BE2C (cell line): ENCODE measurements around the gene PMIS2.

ENCODE experiments used
- DNase-seq: peaks from one replicate; pipeline ENCODE4 v3.0.0-alpha.2; 2020
- H3K27me3 ChIP-seq: fragments of 250-450 bp; sonication (Bioruptor Pico); 2 replicates; pipeline ENCODE4 v1.5.1; 2020; ENCODE audit warnings: mild to moderate bottlenecking
- H3K36me3 ChIP-seq: fragments of 250-450 bp; sonication (Bioruptor Pico); 2 replicates; pipeline ENCODE4 v1.5.1; 2020; ENCODE audit warnings: mild to moderate bottlenecking
- H3K4me1 ChIP-seq: fragments of 250-450 bp; sonication (Bioruptor Pico); 2 replicates; pipeline ENCODE4 v1.5.1; 2020
- H3K4me3 ChIP-seq: 2 replicates; pipeline ENCODE4 v1.5.1; 2011; ENCODE audit warnings: low read depth, low read length
- H3K9me3 ChIP-seq: fragments of 250-450 bp; sonication (Bioruptor Pico); 2 replicates; pipeline ENCODE4 v1.5.1; 2020
- TF ChIP-seq, protein P1 (sequence below): IDR thresholded peaks from 2 replicates; pipeline ENCODE4 v1.5.1; 2012; ENCODE audit warnings: mild to moderate bottlenecking, low read depth, low read length

PMIS2 gene

DNA sequence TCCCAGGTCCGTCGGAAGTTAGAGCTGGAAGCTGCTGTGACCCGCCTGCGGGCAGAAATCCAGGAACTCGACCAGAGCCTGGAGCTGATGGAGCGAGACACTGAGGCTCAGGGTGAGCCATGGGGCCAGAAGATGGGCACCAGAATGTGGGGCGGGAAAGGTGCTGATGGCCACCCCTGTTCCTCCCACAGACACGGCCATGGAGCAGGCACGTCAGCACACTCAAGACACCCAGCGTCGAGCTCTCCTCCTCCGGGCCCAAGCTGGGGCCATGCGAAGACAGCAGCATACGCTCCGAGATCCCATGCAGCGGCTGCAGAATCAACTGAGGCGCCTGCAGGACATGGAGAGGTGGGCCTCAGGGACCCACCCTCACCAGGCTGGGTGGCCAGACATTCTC, 29.1 kb downstream of the PMIS2 start:
- Histone ChIP-seq H3K27me3 (no peaks in the 10 kb centered on the region), H3K4me1 (no peaks in the 10 kb centered on the region), H3K9me3 (no peaks in the 10 kb centered on the region), H3K4me3 (no peak overlapping the region), H3K36me3 (peaks cover 11% of the 10 kb centered on the region)
- DNase-seq = no peak
- TF ChIP-seq, protein P1, sequence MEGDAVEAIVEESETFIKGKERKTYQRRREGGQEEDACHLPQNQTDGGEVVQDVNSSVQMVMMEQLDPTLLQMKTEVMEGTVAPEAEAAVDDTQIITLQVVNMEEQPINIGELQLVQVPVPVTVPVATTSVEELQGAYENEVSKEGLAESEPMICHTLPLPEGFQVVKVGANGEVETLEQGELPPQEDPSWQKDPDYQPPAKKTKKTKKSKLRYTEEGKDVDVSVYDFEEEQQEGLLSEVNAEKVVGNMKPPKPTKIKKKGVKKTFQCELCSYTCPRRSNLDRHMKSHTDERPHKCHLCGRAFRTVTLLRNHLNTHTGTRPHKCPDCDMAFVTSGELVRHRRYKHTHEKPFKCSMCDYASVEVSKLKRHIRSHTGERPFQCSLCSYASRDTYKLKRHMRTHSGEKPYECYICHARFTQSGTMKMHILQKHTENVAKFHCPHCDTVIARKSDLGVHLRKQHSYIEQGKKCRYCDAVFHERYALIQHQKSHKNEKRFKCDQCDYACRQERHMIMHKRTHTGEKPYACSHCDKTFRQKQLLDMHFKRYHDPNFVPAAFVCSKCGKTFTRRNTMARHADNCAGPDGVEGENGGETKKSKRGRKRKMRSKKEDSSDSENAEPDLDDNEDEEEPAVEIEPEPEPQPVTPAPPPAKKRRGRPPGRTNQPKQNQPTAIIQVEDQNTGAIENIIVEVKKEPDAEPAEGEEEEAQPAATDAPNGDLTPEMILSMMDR = no peak

DNA sequence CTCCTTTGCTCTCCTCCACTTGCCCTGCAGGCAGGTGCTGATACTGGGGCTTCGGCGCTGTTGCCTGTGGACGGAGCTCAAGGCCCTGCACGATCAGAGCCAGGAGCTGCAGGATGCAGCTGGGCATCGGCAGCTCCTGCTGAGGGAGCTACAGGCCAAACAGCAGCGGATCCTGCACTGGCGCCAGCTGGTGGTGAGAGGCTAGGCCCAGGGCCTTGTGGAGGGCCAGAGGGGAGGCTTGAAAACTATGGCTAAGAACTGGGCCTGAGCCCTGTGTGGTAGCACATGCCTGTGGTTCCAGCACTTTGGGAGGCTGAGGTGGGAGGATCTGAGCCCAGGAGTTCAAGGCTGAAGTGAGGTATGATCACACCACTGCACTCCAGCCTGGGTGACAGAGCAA, 32.9 kb downstream of the PMIS2 start:
- no peaks in the 10 kb centered on the region for H3K9me3 ChIP-seq
- no peaks in the 10 kb centered on the region for H3K27me3 ChIP-seq
- H3K4me3 ChIP-seq = no peak overlapping the region
- peaks cover 11% of the 10 kb centered on the region for H3K36me3 ChIP-seq
- no peak for DNase-seq
- TF ChIP-seq, protein P1 = peak; percentile 25
- H3K4me1 ChIP-seq = no peaks in the 10 kb centered on the region

DNA sequence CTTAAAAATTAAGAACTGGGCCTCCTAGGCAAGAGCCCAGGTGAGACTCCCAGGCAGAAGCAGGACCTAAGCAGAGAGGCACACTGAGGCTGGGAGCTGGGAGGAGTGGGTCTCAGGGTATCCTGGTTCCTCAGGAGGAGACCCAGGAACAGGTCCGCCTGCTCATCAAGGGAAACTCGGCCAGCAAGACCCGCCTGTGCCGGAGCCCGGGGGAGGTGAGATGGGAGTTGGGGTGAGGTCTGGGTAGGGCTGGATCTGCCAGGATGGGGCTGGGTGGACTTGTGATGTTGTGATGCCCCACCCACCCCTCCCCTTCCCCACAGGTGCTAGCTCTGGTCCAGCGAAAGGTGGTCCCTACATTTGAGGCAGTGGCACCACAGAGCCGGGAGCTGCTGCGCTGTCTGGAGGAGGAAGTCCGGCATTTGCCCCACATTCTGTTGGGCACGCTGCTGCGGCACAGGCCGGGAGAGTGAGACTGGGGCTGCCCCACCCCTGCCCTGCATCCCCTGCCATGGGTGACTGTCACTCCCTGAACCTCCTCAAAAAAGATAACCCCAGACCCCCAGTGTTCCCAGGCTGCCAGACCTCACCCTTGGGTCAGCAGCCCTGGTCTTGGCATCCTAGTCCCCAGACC, 33.4 kb downstream of the PMIS2 start:
- no peaks in the 10 kb centered on the region for H3K27me3 ChIP-seq
- no peaks in the 10 kb centered on the region for H3K4me1 ChIP-seq
- no peak for DNase-seq
- H3K9me3 ChIP-seq = no peaks in the 10 kb centered on the region
- peaks cover 11% of the 10 kb centered on the region for H3K36me3 ChIP-seq
- TF ChIP-seq, protein P1 = no peak
- no peak overlapping the region for H3K4me3 ChIP-seq

DNA sequence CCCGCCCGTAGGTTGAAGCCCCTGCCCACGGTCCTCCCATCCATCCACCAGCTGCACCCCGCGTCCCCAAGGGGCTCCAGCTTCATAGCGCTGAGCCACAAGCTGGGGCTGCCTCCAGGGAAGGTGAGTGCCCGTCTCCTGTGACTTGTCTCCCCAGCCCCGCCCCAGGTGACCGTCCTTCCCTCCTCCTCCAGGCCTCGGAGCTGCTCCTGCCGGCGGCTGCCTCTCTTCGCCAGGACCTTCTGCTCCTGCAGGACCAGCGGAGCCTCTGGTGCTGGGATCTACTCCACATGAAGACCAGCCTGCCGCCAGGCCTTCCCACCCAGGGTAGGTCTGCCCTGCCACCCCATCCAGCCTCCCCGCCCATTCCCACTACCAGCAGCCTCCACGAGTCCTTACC, 34.0 kb downstream of the PMIS2 start:
- H3K36me3 ChIP-seq = peaks cover 8% of the 10 kb centered on the region
- H3K9me3 ChIP-seq = no peaks in the 10 kb centered on the region
- no peaks in the 10 kb centered on the region for H3K4me1 ChIP-seq
- no peak for DNase-seq
- no peak overlapping the region for H3K4me3 ChIP-seq
- TF ChIP-seq, protein P1 = no peak
- no peaks in the 10 kb centered on the region for H3K27me3 ChIP-seq

DNA sequence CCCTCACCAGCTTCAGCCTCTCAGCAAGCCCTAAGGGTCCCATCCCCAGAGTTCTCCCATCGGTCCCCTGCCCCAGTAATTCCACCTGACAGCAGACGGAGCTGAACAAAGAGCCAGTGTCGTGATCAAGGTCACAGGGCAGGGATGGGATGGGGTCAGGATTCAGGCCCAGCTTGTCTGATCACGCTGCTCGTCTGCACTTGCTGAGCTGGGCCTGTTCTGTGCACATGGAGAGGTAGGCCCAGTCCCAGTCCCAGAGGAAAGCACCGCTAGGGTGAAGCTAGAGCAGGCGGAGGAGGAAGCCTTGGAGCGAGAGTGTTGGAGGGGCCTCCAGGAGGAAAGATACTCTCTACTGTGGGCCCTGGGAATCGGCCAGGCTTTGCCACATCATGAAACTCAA, 35.7 kb downstream of the PMIS2 start:
- DNase-seq = no peak
- H3K27me3 ChIP-seq = no peaks in the 10 kb centered on the region
- H3K4me3 ChIP-seq = no peak overlapping the region
- no peaks in the 10 kb centered on the region for H3K9me3 ChIP-seq
- H3K4me1 ChIP-seq = no peaks in the 10 kb centered on the region
- TF ChIP-seq, protein P1 = no peak
- H3K36me3 ChIP-seq = no peaks in the 10 kb centered on the region

DNA sequence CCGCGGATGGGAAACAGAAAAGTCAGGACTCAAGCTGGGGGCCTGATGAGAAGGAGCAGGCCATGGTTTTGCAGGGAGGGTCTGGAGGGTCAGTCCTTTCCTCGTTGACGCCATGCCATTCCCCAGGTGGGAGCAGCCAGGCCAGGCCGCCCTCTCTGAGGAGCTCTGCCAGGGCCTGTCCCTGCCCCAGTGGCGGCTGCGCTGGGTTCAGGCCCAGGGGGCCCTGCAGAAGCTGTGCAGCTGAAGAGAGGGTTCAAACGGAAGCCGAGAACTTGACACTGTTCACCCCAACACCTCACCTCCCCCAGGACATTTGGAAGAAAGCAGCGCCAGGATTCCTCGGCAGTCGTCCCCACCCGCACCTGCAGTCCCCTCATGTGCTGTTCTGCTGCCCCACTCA, 36.8 kb downstream of the PMIS2 start:
- H3K4me1 ChIP-seq = no peaks in the 10 kb centered on the region
- H3K36me3 ChIP-seq = no peaks in the 10 kb centered on the region
- H3K9me3 ChIP-seq = no peaks in the 10 kb centered on the region
- no peak for DNase-seq
- no peak overlapping the region for H3K4me3 ChIP-seq
- TF ChIP-seq, protein P1 = no peak
- H3K27me3 ChIP-seq = no peaks in the 10 kb centered on the region
